Measurements from ENCODE around the gene C1orf74. TPM values are rescaled to one million over a fixed set of nuclear protein-coding genes. Genes with fewer than 3 reads are reported as not detected.

Gene C1orf74
- total RNA-seq, 1 donor from 2014 or later: 2.8 TPM

GRCh38 chr1:209768354-209768774 is 16.0 kb downstream of the C1orf74 start:
- H3K27me3 Mint-ChIP-seq (ENCODE audit: unreplicated experiment): no peaks in the 10 kb centered on the region
- DNase-seq (ENCODE audit: low spot score): no peak
- H3K36me3 Mint-ChIP-seq (ENCODE audit: low read depth, unreplicated experiment): no peaks in the 10 kb centered on the region
- H3K27ac Mint-ChIP-seq (ENCODE audit: unreplicated experiment): no peak overlapping the region
- TF ChIP-seq CTCF (IDR thresholded peaks at IDR 0.05; ENCODE audit: unreplicated experiment): no peak
- H3K4me1 Mint-ChIP-seq (ENCODE audit: unreplicated experiment): no peaks in the 10 kb centered on the region
- H3K4me3 Mint-ChIP-seq (ENCODE audit: unreplicated experiment): no peak overlapping the region
- peaks cover 4% of the 10 kb centered on the region for H3K9me3 Mint-ChIP-seq (ENCODE audit: unreplicated experiment)

GRCh38 chr1:209767706-209768105 is 16.7 kb downstream of the C1orf74 start:
- peaks cover under 1% of the 10 kb centered on the region for H3K27me3 Mint-ChIP-seq (ENCODE audit: unreplicated experiment)
- H3K36me3 Mint-ChIP-seq (ENCODE audit: low read depth, unreplicated experiment): no peaks in the 10 kb centered on the region
- no peak for DNase-seq (ENCODE audit: low spot score)
- no peak overlapping the region for H3K27ac Mint-ChIP-seq (ENCODE audit: unreplicated experiment)
- no peaks in the 10 kb centered on the region for H3K4me1 Mint-ChIP-seq (ENCODE audit: unreplicated experiment)
- H3K9me3 Mint-ChIP-seq (ENCODE audit: unreplicated experiment): peaks cover 4% of the 10 kb centered on the region
- no peak overlapping the region for H3K4me3 Mint-ChIP-seq (ENCODE audit: unreplicated experiment)
- TF ChIP-seq CTCF (IDR thresholded peaks at IDR 0.05; ENCODE audit: unreplicated experiment): no peak

- no peak for TF ChIP-seq CTCF (IDR thresholded peaks at IDR 0.05; ENCODE audit: unreplicated experiment)
- no peaks in the 10 kb centered on the region for H3K36me3 Mint-ChIP-seq (ENCODE audit: low read depth, unreplicated experiment)
- no peaks in the 10 kb centered on the region for H3K4me1 Mint-ChIP-seq (ENCODE audit: unreplicated experiment)
- H3K27ac Mint-ChIP-seq (ENCODE audit: unreplicated experiment): no peak overlapping the region
- H3K4me3 Mint-ChIP-seq (ENCODE audit: unreplicated experiment): no peak overlapping the region
- DNase-seq (ENCODE audit: low spot score): no peak
- H3K9me3 Mint-ChIP-seq (ENCODE audit: unreplicated experiment): peaks cover 4% of the 10 kb centered on the region
- peaks cover 1% of the 10 kb centered on the region for H3K27me3 Mint-ChIP-seq (ENCODE audit: unreplicated experiment)
Observed at GRCh38 chr1:209767096-209767495, 17.3 kb downstream of the C1orf74 start.

- Mint-ChIP-seq H3K9me3 (ENCODE audit: unreplicated experiment) (peaks cover 4% of the 10 kb centered on the region), H3K4me1 (ENCODE audit: unreplicated experiment) (no peaks in the 10 kb centered on the region), H3K36me3 (ENCODE audit: low read depth, unreplicated experiment) (no peaks in the 10 kb centered on the region), H3K27ac (ENCODE audit: unreplicated experiment) (no peak overlapping the region), H3K4me3 (ENCODE audit: unreplicated experiment) (no peak overlapping the region), H3K27me3 (ENCODE audit: unreplicated experiment) (peaks cover 1% of the 10 kb centered on the region)
- TF ChIP-seq CTCF (IDR thresholded peaks at IDR 0.05; ENCODE audit: unreplicated experiment): no peak
- DNase-seq (ENCODE audit: low spot score): no peak
Observed at GRCh38 chr1:209766051-209766450, 18.3 kb downstream of the C1orf74 start.

GRCh38 chr1:209761011-209761635 is 23.2 kb downstream of the C1orf74 start:
- H3K4me1 Mint-ChIP-seq (ENCODE audit: unreplicated experiment): peaks cover 8% of the 10 kb centered on the region
- DNase-seq (ENCODE audit: low spot score): no peak
- no peak overlapping the region for H3K27ac Mint-ChIP-seq (ENCODE audit: unreplicated experiment)
- H3K4me3 Mint-ChIP-seq (ENCODE audit: unreplicated experiment): no peak overlapping the region
- H3K36me3 Mint-ChIP-seq (ENCODE audit: low read depth, unreplicated experiment): no peaks in the 10 kb centered on the region
- TF ChIP-seq CTCF (IDR thresholded peaks at IDR 0.05; ENCODE audit: unreplicated experiment): no peak
- no peaks in the 10 kb centered on the region for H3K9me3 Mint-ChIP-seq (ENCODE audit: unreplicated experiment)
- H3K27me3 Mint-ChIP-seq (ENCODE audit: unreplicated experiment): peaks cover 3% of the 10 kb centered on the region
